Bronchial epithelial cell (primary cell): ENCODE results near the gene RTEL1. TPM values are rescaled to one million over a fixed set of nuclear protein-coding genes. Genes with fewer than 3 reads are reported as not detected.
A peak's percentile ranks its signal among the peaks of the same experiment; 100 is the strongest.
"Not testable (repeated sequence)": the region's sequence is repeated elsewhere in the genome, so short reads cannot be mapped to it uniquely, and the experiment has no call there.

Experiments
- DNase-seq: peaks from one replicate; pipeline ENCODE4 v3.0.0-alpha.2; 2010; ENCODE audit warnings: low read depth
- FAIRE-seq: peaks from 2 replicates; lab custom pipeline; 2011; peaks lifted over from hg19 to GRCh38; lab: Jason Lieb, UNC
- H3K27me3 ChIP-seq: 2 replicates; pipeline ENCODE4 v1.5.1; 2011; ENCODE audit warnings: low read length; ENCODE audit not compliant: control insufficient read depth, insufficient read depth
- H3K36me3 ChIP-seq: 2 replicates; pipeline ENCODE4 v1.5.1; 2011; ENCODE audit warnings: low read length; ENCODE audit not compliant: control insufficient read depth, insufficient read depth
- H3K4me3 ChIP-seq: 2 replicates; pipeline ENCODE4 v1.5.1; 2011; ENCODE audit warnings: mild to moderate bottlenecking, low read depth, low read length, control low read depth
- total RNA-seq: library from RNA; depleted of rRNA; stranded (reverse); fragments of >200 nt; gene quantifications from 2 replicates; pipeline ENCODE4 v1.2.1, GENCODE V29; 2014
- TF ChIP-seq, protein P1 (sequence below): IDR thresholded peaks from 2 replicates; pipeline ENCODE4 v1.5.1; 2011; ENCODE audit warnings: mild to moderate bottlenecking, moderate library complexity, low read length, control low read depth, inconsistent platforms; ENCODE audit not compliant: insufficient read depth, severe bottlenecking

Gene RTEL1
- total RNA-seq, 1 donor from 2014 or later: 4.5 TPM

DNA sequence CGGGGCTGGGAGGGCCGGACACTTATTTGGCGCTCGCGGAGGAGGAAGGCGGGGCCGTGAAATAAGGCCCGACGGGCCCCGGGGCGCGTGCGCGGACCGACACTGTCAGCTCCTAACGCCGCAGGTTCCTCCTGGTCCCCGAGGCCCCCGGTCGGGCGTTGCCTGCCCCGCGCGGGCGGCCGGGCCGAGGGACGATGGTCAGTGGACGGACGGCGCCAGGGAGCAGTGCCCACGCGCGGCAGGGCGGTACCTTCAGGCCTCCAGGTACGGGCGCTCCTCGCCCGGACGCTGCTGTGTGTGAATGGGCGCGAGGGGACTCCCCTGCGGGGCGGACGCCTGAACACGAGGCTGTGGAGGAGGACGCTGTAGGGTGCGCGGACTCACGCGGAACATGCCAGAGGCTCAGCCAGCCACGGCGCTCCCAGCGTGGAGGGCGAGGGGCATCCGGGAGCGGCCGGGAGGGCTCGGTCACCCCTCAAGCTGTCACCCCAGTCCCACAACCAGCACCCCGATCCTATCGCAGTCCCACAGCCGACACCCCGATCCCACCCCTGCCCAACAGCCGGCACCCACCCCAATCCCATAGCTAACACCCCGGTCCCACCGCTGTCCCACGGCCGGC, 30.9 kb upstream of the RTEL1 start:
- TF ChIP-seq, protein P1, sequence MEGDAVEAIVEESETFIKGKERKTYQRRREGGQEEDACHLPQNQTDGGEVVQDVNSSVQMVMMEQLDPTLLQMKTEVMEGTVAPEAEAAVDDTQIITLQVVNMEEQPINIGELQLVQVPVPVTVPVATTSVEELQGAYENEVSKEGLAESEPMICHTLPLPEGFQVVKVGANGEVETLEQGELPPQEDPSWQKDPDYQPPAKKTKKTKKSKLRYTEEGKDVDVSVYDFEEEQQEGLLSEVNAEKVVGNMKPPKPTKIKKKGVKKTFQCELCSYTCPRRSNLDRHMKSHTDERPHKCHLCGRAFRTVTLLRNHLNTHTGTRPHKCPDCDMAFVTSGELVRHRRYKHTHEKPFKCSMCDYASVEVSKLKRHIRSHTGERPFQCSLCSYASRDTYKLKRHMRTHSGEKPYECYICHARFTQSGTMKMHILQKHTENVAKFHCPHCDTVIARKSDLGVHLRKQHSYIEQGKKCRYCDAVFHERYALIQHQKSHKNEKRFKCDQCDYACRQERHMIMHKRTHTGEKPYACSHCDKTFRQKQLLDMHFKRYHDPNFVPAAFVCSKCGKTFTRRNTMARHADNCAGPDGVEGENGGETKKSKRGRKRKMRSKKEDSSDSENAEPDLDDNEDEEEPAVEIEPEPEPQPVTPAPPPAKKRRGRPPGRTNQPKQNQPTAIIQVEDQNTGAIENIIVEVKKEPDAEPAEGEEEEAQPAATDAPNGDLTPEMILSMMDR: no peak

DNA sequence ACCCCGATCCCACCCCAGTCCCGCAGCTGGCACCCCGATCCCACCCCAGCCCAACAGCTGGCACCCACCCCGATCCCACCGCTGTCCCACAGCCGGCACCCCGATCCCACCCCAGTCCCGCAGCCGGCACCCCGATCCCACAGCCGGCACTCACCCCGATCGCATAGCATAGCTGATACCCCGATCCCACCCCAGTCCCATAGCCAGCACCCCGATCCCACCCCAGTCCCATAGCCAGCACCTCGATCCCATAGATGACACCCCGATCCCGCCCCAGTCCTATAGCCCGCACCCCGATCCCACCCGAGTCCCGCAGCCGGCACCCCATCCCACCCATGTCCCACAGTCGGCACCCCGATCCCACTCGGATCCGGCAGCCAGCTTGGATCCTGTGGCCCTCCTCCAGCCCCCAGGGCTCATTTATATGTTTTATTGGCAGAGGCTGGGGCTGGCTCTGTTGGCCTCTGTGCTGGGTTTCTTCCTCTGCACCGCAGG, 30.3 kb upstream of the RTEL1 start:
- H3K36me3 ChIP-seq: peaks cover 3% of the 10 kb centered on the region
- H3K27me3 ChIP-seq: no peaks in the 10 kb centered on the region
- peak overlapping the region; percentile 96 for H3K4me3 ChIP-seq
- TF ChIP-seq, protein P1: no peak
- DNase-seq (no peak), FAIRE-seq (no peak)

More for the DNA sequence above, 30.9 kb upstream of the RTEL1 start:
- H3K36me3 ChIP-seq: peaks cover 3% of the 10 kb centered on the region
- H3K27me3 ChIP-seq: no peaks in the 10 kb centered on the region
- DNase-seq (peak; percentile 72), FAIRE-seq (no peak)
- H3K4me3 ChIP-seq: peak overlapping the region; percentile 96

DNA sequence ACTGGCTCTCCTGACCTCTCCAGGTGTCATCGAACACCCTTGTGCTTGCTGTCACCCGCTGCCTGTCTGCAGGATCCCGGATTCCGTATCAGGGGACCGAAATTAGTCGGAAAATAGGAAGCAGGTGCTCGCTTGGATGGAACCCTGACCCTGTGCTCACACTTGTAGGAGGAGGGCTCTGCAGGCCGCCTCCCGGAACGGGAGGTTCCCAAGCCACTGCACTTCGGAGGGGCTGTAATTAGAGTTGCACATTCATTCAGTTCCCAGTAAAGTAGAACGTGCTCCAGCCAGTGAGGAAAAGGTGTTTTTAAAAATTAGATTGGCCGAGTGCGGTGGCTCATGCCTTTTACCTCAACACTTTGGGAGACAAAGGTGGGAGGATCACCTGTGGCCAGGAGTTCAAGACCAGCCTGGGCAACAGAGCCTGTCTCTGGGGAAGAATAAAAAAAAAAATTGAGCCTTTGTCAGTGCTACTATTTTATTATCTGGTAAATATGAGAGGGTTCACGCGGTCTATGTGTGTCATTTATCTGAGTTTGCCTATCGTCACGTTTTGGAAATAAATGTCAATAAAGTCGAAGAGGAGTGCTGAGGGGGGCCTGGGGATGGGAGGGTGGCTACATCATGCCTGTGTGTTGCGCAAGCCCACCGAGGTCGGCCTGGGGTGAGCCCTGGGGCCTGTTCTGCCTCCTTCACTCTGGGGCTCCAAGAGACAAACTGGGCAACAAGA, 29.7 kb upstream of the RTEL1 start:
- TF ChIP-seq, protein P1: no peak
- FAIRE-seq: no peak
- peak; percentile 56 for DNase-seq

DNA sequence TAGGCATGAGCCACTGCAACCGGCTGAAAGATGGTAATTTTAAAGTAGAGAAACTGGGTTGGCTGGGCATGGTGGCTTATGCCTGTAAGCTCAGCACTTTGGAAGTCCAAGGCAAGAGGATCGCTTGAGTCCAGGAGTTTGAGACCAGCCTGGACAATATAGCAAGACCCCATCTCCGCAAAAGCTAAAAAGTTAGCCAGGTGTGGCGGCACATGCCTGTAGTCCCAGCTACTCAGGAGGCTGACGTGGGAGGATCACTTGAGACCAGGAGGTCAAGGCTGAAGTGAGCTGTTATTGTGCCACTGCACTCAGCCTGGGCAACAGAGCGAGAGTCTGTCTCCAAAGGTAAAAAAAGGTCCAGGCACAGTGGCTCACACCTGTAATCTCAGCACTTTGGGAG, 27.2 kb upstream of the RTEL1 start:
- not testable (repeated sequence) for H3K36me3 ChIP-seq, H3K27me3 ChIP-seq, DNase-seq, H3K4me3 ChIP-seq, FAIRE-seq

More for the DNA sequence above, 29.7 kb upstream of the RTEL1 start:
- Histone ChIP-seq H3K36me3 (peaks cover 3% of the 10 kb centered on the region), H3K27me3 (no peaks in the 10 kb centered on the region), H3K4me3 (peak overlapping the region; percentile 96)

DNA sequence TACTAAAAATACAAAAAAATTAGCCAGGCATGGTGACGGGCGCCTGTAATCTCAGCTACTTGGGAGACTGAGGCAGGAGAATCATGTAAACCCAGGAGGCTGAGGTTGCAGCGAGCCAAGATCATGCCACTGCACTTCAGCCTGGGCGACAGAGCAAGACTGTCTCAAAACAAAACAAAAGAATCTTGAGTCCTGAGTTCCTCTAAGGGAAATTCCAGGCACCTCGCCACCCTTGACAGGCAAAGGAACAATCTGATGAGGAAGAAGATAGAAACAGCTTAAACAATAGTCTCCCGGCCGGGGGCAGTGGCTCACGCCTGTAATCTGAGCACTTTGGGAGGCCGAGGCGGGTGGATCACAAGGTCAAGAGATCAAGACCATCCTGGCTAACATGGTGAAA, 26.7 kb upstream of the RTEL1 start:
- H3K4me3 ChIP-seq, H3K27me3 ChIP-seq, DNase-seq, H3K36me3 ChIP-seq, FAIRE-seq: not testable (repeated sequence)

DNA sequence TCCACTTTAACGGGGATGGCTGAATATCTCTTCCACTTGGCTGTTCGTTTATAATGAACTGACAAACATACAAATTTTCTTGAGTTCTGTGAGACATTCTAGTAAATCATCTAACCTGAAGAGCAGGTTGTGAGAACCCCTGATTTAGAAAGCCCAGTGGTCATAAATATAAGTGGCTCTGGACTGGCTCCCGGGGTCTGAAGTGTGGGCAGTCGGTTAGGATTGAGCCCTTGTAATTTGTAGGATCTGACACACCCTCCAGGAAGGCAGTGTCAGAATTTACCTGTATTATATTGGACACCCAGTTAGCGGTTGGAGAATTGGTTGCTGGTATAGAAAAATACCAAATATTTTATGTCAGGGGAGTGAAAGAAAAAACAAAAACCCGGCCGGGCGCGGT, 24.4 kb upstream of the RTEL1 start:
- DNase-seq: no peak
- Histone ChIP-seq H3K36me3 (peaks cover 1% of the 10 kb centered on the region), H3K27me3 (no peaks in the 10 kb centered on the region), H3K4me3 (no peak overlapping the region)
- FAIRE-seq: no peak
- TF ChIP-seq, protein P1: no peak
